Measurements from ENCODE around the gene DPAGT1.
"Not testable (repeated sequence)": the region's sequence is repeated elsewhere in the genome, so short reads cannot be mapped to it uniquely, and the experiment has no call there.

Gene DPAGT1

DNA sequence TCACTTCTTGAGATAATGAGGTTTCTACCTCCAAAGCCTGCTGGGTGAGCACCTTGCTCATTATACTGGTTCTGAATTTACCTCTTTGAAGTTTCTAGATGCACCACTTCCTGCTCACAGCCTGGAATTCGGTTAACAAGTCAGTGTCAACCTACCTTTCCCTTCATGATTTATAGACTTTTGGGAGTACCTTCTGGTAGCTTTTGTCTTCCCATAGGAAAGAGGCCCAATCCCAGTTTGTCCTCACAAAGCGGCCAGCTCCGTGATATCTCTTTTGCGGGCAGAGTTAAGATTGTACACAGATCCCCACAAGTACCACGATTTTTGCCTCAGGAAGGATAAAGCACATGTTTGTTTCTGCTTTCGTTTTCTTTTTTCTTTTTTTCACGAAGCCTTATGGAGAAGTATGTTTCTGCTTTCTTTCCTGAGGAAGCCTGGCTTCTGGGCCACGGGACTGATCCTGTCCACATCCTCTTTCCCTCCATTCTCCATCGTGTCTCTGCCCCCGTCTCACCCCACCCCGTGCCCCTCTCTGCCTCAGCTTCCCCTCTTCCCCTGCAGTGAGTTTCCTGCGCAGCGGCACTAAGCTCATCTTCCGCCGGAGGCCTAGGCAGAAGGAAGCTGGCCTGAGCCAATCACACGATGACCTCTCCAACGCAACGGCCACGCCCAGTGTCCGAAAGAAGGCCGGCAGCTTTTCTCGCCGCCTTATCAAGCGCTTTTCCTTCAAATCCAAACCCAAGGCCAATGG, 14.0 kb upstream of the DPAGT1 start:
- DNase-seq, result no peak

DNA sequence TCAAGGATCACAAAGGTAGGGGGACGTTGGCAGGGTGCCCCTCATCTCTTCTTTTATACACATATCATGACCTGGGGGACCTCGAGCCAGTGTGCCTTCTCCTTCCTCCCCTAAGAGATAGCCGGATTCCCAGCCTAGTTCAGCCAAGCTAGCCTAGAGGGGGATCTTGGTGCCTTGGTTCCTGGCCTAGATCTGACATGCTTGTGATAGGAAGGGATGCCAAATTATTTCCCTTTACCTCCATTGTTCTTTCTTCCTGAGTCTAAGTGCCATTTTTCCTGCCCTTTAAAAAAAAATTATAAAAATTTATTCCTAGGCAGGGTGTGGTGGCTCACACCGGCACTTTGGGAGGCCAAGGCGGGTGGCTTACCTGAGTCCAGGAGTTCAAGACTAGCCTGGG, 12.7 kb upstream of the DPAGT1 start:
- DNase-seq, result no peak

DNA sequence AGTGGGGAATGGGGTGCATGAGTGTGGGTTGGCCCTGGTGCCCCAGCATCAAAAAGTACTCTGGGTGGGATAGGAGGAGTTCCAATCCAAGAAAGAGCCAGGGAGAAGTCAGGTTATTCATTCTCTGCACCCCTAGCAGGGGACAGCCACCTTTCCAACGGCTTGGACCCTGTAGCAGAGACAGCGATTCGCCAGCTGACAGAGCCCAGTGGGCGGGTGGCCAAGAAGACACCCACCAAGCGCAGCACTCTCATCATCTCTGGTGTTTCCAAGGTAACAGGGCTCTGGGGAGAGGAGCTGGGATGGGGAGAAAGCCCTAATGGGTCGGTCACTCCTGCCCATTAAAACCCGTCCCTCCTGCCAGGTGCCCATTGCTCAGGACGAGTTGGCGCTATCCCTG, 12.1 kb upstream of the DPAGT1 start:
- DNase-seq, result no peak

DNA sequence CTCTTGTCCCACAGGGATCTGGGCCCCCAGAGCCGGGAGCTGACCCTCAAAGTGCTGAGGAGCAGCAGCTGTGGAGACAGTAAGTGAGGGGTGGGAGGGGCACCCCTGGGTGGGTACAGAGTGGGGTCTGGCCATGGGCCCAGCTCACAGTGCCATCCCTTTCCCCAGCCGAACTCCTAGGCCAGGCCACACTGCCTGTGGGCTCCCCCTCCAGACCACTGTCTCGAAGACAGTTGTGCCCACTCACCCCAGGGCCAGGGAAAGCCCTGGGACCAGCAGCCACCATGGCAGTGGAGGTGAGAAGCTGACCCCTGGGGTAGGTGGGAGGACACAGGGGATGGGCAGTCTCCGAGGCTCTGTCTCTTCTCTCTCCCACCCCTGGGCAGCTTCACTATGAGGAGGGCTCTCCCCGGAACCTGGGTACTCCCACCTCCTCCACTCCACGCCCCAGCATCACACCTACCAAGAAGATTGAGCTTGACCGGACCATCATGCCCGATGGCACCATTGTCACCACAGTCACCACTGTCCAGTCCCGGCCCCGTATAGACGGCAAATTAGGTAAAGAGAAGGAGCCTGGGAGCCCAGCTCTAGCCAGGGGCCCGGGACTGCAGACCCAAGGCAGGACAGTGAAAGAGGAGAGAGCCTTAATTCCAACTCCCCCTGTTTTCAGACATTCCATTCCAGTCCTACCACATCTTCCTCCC, 10.8 kb upstream of the DPAGT1 start:
- DNase-seq, result no peak

DNA sequence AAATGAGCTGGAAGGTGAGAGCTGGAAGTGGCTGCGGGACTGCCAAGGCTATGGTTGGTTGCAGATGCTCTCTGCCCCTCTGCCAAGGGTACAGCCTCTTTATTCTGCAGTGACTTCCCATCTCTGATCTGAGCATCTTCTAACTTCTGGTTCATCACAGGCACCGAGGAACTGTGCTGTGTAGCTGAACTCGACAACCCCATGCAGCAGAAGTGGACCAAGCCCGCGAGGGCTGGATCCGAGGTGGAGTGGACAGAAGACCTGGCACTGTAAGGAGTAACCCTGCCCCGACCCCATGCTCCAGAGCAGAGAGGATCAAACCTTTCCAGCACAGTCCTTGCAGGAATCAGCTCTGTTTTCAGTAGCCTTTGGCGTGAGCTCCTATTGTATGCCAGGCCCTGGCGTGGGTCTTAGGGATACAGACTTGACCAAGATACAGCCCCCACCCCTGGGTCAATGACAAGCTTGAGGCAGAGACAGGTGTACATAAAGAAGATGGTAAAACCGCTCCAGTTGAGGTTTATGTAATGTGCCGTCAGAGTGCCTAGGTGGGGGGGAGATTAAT, 9.8 kb upstream of the DPAGT1 start:
- DNase-seq, result no peak

DNA sequence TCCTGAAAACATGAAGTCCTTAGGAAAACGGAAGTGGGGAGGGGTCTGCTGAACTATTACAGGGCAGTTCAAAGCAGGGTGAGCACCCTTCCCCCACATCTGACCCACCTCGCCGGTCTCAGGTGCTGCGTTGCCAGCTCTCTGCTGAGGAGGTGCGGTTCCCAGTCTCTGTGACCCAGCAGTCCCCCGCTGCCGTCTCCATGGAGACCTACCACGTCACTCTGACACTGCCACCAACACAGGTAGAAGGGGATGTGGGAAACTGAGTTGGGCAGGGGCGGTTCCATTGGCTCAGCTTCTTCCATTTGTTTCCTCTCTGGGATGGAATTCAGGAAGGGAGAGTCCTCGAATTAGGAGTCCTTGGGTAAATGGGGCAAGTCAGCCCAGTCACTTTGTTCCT, 8.8 kb upstream of the DPAGT1 start:
- DNase-seq, result no peak

DNA sequence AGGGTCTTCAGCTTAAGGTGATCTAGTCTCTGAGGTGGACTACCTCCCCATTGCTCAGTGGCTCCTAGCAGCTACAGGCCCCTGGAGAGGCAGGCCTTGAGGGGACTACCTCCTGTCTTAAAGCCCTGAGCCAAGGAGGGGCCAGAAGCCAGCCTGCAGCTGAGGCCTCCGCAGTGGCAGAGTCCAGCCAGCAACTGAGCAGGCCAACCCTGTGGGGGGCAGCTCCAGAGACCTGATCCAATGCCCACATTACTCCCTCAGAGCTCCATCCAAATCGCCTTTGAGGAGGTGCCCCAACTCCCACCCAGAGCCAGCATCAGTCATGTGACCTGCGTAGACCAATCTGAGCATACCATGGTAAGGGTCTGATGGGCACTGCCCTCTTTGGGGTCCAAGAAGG, 8.2 kb upstream of the DPAGT1 start:
- DNase-seq, result no peak

DNA sequence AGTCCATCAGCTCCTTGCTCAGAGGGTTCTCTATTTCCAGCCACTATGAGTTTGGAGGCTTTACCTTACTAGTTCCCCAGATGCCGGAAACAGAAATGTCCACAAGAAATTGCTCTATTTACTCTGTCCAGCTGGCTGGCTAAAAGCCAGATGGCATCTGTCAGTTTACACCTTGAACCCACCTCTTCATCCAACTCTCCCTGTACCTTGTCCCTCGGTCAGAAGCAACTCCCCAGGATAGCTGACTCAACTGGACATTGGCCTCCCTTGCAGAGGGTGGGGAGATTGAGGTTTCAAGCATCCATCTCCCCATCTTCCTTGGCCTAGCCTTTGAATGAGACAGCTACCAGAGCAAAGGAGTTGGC, 7.2 kb upstream of the DPAGT1 start:
- DNase-seq, result no peak

DNA sequence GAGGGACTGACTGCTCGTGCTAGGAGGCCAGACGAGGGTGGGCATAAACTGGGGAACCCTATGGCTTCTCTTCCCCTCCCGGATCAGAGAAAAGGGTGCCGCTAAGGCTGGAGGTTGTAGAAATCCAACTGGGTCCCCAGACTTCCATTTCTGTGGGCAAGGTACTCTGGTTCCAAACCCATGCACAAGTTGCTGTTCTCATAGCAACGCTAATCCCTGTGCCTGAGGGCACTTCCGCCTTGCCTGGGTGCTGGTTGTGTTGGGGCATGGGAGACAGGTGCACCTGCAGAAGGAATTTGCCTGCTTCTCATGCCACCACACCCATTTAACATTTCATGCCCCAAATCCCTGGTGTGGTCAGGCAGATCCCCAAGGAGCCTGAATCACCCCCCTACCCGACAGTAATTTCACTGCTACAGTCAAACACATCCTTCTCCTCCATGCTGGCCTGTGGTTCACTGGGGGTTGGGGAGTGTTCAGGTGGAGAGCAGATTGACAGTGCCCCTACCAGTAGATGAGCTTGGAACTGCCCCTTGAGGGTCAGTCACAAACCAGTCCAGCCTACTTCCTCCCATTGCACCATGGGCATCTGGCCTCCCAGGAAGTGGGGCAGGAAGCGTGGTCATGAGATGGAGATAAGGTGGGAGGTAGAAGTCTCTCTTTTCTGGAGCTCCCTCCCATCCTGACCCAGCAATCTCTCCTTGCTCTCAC, 6.6 kb upstream of the DPAGT1 start:
- DNase-seq, result no peak

DNA sequence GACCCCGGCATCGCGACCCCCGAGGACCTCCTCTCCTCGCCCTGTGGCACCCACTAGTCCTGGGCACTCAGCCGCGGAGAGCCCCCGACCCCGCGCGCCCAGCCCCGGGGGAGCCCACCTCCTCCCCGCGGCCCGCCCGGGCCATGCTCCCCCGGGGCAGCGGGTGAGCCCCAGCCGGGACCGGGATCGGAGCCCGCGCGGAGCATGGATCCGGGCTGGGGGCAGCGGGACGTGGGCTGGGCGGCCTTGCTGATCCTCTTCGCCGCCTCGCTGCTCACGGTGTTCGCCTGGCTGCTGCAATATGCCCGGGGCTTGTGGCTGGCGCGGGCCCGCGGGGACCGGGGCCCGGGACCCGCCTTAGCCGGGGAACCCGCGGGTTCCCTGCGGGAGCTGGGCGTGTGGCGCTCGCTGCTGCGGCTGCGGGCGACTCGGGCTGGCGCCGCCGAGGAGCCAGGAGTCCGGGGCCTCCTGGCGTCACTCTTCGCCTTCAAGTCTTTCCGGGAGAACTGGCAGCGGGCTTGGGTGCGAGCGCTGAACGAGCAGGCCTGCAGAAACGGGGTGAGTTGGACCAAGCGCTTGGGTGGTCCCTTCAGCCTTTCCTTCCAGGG, 6.0 kb upstream of the DPAGT1 start:
- no peak for DNase-seq

DNA sequence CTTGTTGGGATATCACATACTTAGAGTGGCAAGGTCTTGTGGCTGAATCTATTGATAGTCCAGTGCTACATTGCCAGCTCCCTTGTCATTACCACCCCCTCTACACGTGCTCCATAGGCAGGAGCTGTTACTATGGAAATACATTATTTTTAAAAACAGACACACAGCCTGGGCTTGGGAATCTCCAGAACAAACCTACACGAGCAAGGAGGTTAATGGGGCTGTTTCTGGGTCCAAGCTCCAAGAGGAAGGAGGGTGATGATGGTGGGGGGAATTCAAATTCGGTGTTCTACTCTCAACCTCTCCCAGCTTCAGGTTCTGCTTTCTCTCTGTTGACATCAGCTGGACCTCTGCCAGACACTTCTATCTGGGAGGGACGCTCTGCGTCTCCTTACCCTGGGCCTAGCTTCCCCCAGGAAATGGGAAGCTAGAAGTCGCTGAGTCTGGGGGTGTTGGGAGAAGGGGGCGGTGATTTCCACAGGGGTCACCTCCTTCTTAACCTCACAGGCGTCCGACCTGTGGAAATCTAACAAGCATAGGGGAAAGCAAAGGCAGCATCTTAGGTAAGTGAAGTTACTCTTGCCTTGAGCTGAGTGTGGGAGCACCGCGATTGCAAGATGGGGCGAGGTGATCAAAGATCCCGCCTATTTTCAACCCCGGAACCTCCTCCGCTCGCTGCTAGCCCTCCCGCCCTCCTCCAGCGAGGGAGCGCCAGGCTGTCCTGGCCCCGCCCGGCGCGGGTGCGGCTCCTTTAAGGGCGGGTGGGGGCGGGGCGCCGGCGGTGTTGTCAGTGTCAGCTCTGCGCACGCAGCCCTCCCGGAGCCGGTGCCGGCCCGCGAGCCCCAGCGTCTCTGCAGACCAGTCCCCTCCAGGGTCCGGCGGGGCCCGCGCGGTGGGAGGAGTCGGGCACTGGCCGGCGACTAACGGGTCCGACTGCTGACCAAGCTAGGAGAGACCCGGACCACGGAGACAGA, 5.2 kb upstream of the DPAGT1 start, which contains the start of gene C2CD2L:
Gene C2CD2L (plus strand): TSS at position 781 of the 974 bp plus-strand sequence. CDS start 398 bp downstream, outside the sequence.
- DNase-seq, result peak; percentile 74

DNA sequence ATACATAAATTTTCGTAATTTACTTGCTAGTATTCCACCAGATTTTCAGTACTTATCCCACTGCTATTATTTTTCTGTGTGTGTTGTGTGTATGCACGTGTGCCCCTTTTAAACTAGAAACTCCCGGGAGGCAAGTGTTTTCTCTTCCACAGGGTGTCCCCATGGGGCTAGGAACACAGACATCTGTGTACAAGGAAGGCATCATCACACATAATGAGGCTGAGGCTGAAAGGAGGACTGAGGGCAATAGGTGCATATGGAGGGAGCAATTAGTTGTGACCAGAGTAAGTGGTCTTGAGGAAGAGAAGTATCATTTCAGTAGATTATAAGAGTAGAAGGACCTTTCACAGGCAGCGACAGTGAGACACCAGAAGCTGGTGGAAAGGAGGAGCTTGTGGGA, 2.1 kb upstream of the DPAGT1 start:
- DNase-seq, result no peak

DNA sequence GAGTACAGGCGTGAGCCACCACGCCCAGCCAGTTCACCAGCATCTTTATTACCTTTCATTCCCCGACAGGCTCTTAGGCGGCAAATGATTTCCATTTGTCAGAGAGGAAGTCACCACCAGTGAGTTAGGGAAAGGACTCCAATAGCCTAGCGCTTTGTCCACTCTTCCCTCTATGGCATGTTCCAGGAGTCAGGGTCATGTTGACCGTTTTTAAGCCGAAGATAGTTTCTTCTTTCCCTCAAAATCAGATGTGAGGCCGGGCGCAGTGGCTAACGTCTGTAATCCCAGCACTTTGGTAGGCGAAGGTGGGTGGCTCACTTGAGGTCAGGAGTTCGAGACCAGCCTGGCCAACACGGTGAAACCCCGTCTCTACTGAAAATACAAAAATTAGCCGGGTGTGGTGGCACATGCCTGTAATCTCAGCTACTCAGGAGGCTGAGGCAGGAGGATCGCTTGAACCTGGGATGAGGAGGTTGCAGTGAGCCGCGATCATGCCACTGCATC, 1.6 kb upstream of the DPAGT1 start:
- not testable (repeated sequence) for DNase-seq

DNA sequence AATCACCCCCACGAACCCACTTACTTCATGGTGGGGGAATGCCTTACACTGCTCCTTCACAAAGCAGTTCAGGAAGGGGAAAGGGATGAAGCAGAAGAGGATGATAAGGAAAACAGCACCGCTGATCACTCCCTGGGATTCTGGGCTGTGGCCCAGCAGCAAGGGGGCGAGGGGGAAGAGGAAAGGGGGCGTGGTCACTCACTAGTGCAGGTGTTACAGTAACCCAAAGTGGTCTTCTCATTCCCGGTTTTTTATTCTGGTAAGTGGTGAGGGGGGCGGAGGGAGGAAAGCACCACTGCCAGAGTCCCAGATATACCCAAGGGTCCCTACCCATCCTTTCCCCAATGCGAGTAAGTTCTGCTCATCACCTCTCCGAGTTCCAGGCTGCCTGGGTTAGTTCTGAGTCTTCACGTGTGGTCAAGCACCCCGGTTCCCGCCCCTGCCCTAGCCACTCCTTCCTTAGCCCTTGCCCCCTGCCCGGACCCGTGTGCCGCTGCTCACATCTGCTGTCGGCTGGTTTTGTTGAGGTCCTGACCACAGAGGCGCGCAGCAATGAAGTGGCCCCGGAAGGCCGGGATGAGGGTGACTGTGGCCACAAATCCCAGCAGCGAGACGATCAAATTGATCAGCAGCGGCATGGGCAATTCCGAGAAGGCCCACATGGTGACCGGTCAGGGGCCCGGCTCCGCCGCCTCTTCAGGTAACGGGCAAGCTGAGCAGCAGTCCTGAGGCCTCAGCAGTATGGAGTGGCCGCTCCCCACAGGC, 477 bp downstream of the DPAGT1 start:
- DNase-seq, result no peak

DNA sequence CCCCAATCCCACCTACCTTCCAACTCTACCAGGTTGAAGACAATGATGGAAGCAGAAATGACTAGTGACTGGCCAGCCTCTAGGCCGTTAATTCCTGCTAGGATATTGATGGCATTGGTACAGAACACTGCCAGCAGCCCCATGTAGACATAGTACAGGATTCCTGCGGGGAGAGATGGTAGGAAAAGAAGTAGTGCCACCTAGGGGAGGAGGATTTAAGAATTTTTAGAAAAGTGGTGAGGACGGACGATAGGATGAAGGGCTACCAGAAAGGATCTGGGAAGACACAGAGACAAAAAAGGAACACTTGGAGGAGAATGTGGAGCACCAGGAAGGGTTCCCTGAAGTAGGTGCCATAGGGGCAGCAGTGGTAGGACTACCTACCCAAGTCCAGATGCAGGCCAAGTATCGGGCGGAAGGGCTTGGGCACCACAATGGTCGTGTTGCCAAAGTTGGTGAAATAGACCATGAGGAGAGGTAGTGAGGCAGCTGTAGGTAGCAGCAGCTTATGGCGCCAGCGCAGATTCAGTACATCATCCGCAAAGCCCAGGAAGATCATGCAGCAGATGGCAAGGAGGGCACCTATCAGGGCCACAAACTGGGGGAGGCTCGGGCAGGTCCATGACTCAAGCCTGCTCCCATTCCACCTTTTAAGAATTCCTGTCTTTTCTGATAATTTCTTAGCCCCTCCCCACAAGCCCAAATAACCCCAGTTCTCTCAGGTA, 1.2 kb downstream of the DPAGT1 start:
- peak; percentile 55 for DNase-seq

DNA sequence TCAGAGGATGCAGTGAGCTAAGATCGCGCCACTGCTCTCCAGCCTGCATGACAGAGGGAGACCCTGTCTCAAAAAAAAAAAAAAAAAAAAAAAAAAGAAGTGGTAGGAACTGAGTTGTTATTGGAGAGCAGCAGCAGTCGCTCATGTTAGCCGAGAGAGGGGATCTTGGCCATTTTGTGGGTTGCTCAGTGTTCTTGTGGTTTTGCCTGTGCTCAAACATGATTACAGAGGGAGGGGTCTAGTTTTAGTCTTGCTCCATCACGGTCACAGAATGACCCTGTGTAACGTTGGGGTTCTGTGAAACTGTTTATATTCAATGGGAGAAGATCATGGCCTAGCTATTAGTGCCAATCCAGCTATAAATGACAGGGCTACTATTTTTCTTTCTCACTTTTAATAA, 1.9 kb downstream of the DPAGT1 start:
- DNase-seq, result no peak

DNA sequence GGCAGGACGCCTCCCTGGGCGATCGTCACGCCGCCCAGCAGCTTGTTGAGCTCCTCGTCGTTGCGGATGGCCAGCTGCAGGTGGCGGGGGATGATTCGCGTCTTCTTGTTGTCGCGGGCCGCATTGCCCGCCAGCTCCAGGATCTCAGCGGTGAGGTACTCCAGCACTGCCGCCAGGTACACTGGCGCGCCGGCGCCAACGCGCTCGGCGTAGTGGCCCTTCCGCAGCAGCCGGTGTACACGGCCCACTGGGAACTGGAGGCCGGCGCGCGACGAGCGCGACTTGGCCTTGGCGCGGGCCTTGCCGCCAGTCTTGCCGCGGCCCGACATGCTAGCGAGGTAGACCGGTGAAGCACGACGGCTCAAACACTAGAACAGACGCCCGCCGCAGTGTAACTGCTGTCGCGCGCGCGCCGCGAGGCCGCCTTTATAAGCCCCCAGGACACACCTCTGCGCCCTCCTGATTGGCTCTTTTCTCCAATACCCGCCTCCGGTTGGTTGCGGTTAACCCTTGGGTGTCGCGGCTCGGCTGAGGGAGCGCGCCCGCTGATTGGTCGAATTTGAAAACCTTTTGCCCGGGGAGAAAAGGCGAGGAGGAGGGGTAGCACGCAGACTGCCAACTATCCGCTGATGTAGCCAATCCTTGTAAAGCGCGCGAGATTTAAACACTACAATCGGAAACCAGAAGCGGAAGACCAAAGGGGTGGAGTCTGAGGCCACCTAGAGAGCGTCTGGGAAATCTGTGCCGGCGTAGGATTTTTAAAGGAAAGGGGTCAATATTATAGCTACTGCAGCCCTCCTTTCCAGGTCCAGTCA, 6.4 kb downstream of the DPAGT1 start:
- DNase-seq, result peak; percentile 99

DNA sequence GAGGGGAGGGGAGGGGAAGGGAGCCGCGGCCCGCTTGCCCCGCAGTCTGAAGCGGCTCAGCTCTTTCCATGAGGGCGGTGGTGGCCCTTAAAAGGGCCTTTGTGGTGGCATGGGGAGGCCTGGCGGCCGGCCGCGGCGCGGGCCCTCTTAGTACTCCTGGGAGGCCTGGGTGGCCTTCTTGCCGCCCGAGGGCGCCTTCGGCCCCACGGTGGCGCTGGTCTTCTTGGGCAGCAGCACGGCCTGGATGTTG, 6.9 kb downstream of the DPAGT1 start:
- DNase-seq, result peak; percentile 63

DNA sequence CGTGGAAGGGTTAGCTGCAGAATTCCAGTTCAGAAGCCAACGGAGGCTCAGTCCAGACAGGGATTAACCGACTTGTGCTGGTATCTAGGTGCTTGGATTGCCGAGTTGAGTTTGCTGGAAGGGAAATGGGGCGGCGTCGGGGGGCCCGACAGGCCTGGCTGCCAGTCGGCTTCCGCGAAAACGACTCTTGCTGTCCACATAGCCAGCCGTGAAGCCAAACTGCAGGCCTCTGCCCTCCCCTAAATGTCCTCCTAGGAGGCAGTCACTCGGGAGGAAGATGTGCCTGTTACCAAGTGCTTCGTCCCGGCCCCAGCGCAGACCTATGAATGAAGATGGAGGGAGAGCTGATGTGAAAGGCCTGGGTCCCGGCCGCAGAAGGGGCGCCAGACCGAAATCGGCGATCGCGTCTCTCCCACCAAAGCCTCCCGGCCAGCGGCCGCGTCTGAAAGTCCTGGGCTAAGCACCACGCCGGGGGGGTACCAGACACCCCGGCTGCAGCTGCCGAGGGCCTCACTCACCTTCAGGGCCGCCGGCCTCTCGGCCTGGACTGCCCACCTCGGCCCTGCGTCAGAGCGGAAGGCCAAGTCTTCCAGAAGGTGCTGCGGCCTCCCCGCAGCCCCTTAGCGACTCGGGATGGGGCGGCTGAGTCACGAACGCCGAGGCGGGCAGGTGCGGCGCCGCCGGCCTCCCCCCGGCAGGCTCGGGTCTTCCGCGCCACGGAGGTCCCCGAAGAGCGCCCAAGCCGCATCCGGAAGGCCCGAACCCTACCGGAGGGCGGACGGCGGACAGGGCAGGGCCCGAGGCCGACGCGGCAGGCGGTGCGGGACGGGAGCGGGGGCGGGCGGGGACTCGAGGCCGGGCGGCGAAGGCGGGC, 7.5 kb downstream of the DPAGT1 start:
- DNase-seq, result no peak
